ENCODE data around the gene GAK. TPM values are rescaled to one million over a fixed set of nuclear protein-coding genes. Genes with fewer than 3 reads are reported as not detected.

The GAK gene
- total and polyA plus RNA-seq, 2 donors from 2014 or later, result 92.0 to 124 TPM

- peaks cover 0 to 5% (median 0%) of the 10 kb centered on the region in 3 donors for H3K36me3 ChIP-seq (ENCODE audit: control insufficient read depth in 2 of 3, insufficient read depth in 3 of 3, low read length in 3 of 3)
- intact Hi-C loops (cut with DNase I), result no loop called here
- H3K4me3 ChIP-seq (ENCODE audit: low read length in 3 of 3), result no peak overlapping the region
- FAIRE-seq (no peak), DNase-seq (peak in 2 of 5 donors; percentile 17 to 63)
- H3K9me3 ChIP-seq (ENCODE audit: control insufficient read depth in 2 of 3, insufficient read depth in 1 of 3, low read length in 3 of 3), result no peaks in the 10 kb centered on the region
- no peaks in the 10 kb centered on the region for H3K27me3 ChIP-seq (ENCODE audit: control insufficient read depth, insufficient read depth, low read length)
- no peak overlapping the region for H3K9ac ChIP-seq (ENCODE audit: low read length in 3 of 3)
- H3K4me1 ChIP-seq (ENCODE audit: control insufficient read depth in 2 of 3, insufficient read depth in 2 of 3, low read depth in 1 of 3, low read length in 3 of 3), result no peaks in the 10 kb centered on the region
- H3K27ac ChIP-seq (ENCODE audit: low read depth in 2 of 2, low read length in 2 of 2), result no peak overlapping the region
- no peak for TF ChIP-seq CTCF (IDR thresholded peaks at IDR 0.05; ENCODE audit: borderline replicate concordance, extremely low read depth, insufficient read depth)
Measured at GRCh38 chr4:955931-956381, 23.8 kb upstream of the GAK start.

DNA sequence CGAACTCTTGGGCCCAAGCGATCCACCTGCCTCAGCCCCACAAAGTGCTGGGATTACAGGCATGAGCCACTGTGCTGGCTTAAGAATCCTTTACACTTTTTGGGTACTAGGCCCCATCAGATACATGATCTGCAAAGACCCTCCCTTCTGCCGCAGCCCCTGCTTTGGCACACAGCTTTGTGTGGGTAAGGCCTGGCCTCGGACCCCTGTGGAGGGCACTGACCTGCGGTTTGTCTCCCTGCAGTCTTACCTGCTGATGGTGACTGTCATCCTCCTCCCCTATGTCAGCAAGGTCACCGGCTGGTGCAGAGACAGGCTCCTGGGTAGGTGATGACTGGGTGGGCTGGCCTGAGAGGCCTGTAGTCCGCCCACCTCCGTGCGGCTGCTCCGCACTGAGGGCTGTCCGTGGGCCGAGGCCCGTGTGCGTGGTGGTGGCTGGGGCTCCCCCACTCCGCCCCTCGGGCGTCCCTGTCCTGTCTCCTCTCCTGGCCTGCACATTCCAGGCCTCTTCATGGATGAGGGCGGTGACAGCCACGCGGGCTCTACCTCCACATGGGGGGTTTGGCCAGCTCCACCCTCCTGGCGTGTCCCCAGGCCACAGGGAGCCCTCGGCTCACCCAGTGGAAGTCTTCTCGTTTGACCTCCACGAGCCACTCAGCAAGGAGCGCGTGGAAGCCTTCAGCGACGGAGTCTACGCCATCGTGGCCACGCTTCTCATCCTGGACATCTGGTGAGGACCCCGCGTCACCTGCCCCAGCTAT, 23.2 kb upstream of the GAK start:
- no peaks in the 10 kb centered on the region for H3K27me3 ChIP-seq (ENCODE audit: control insufficient read depth, insufficient read depth, low read length)
- no peak overlapping the region for H3K4me3 ChIP-seq (ENCODE audit: low read length in 3 of 3)
- no peak for TF ChIP-seq CTCF (IDR thresholded peaks at IDR 0.05; ENCODE audit: borderline replicate concordance, extremely low read depth, insufficient read depth)
- intact Hi-C loops (cut with DNase I), result no loop called here
- H3K27ac ChIP-seq (ENCODE audit: low read depth in 2 of 2, low read length in 2 of 2), result no peak overlapping the region
- H3K9me3 ChIP-seq (ENCODE audit: control insufficient read depth in 2 of 3, insufficient read depth in 1 of 3, low read length in 3 of 3), result no peaks in the 10 kb centered on the region
- H3K9ac ChIP-seq (ENCODE audit: low read length in 3 of 3), result no peak overlapping the region
- DNase-seq (peak in 2 of 5 donors; percentile 27 to 63), FAIRE-seq (no peak)
- H3K36me3 ChIP-seq (ENCODE audit: control insufficient read depth in 2 of 3, insufficient read depth in 3 of 3, low read length in 3 of 3), result peaks cover 0 to 5% (median 0%) of the 10 kb centered on the region in 3 donors
- no peaks in the 10 kb centered on the region for H3K4me1 ChIP-seq (ENCODE audit: control insufficient read depth in 2 of 3, insufficient read depth in 2 of 3, low read depth in 1 of 3, low read length in 3 of 3)

DNA sequence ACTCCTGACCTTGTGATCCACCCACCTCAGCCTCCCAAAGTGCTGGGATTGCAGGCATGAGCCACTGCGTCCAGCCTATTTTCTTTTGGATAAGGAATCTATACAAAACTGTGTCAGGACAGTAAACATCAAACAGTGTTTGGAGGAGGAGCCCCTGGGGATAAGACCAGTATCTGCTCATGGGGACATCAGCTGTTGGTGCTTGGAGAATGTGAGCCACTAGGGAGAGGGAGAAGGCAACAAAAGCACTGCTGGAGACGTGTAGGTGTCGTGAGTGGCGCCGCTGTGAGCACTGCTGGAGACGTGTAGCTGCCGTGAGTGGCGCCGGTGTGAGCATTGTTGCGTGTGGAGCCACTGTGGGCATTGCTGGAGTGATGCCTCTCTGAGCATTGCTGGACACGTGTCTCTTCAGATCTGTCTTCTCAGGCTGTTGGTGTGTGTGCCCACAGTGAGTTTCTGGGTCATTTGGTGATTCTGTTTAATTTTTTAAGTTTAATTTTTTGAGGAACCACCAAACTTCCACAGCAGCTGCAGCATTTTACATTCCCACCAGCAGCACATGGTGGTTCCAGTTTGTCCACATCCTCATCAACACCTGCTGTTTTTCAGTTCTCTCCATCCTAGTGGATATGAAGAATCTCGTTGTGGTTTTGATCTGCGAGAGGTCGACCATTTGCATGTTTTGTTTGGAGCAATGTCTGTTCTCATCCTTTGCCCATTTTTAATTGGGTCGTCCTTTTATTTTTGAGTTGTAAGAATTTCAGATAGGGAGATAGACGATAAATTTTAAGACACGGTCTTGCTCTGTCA, 22.3 kb upstream of the GAK start:
- TF ChIP-seq CTCF (IDR thresholded peaks at IDR 0.05; ENCODE audit: borderline replicate concordance, extremely low read depth, insufficient read depth), result no peak
- Histone ChIP-seq H3K27ac (ENCODE audit: low read depth in 2 of 2, low read length in 2 of 2) (no peak overlapping the region), H3K4me3 (ENCODE audit: low read length in 3 of 3) (no peak overlapping the region), H3K4me1 (ENCODE audit: control insufficient read depth in 2 of 3, insufficient read depth in 2 of 3, low read depth in 1 of 3, low read length in 3 of 3) (no peaks in the 10 kb centered on the region), H3K9ac (ENCODE audit: low read length in 3 of 3) (no peak overlapping the region), H3K9me3 (ENCODE audit: control insufficient read depth in 2 of 3, insufficient read depth in 1 of 3, low read length in 3 of 3) (no peaks in the 10 kb centered on the region), H3K36me3 (ENCODE audit: control insufficient read depth in 2 of 3, insufficient read depth in 3 of 3, low read length in 3 of 3) (peaks cover 0 to 5% (median 0%) of the 10 kb centered on the region in 3 donors), H3K27me3 (ENCODE audit: control insufficient read depth, insufficient read depth, low read length) (no peaks in the 10 kb centered on the region)
- no peak for FAIRE-seq
- DNase-seq, result peak in 2 of 5 donors; percentile 15 to 55
- intact Hi-C loops (cut with DNase I), result no loop called here
